T-helper 1 cell treated with Interleukin-12 subunit alpha and Interleukin-12 subunit beta and Interleukin-4 antibody, amounts not matched to agents 30 ng/mL and 1 ng/mL, for 36 hours (primary cell): ENCODE measurements around the gene ISCU. TPM values are rescaled to one million over a fixed set of nuclear protein-coding genes. Genes with fewer than 3 reads are reported as not detected.

Experiments used
- intact Hi-C: fragments of 100-400 bp; cut with micrococcal nuclease; formaldehyde crosslinking; loops from one replicate; pipeline ENCODE4 v1.15.1; 2024
- total RNA-seq: library from RNA; stranded (reverse); gene quantifications from 2 replicates; pipeline ENCODE4 v1.2.3, GENCODE V29; 2022

Gene ISCU
- total RNA-seq, 1 donor from 2014 or later: 77.2 TPM

- intact Hi-C loops: no loop called here
Measured at GRCh38 chr12:108599948-108600701, 37.7 kb downstream of the ISCU start.

GRCh38 chr12:108600702-108601007 is 38.3 kb downstream of the ISCU start:
- intact Hi-C loops: no loop called here

GRCh38 chr12:108602209-108602705 is 39.9 kb downstream of the ISCU start:
- intact Hi-C loops: no loop called here

GRCh38 chr12:108602976-108603704 is 40.7 kb downstream of the ISCU start:
- intact Hi-C loops: no loop called here

- intact Hi-C loops: no loop called here
Measured at GRCh38 chr12:108603743-108604142, 41.3 kb downstream of the ISCU start.

GRCh38 chr12:108604208-108604941 is 42.0 kb downstream of the ISCU start:
- intact Hi-C loops: no loop called here

GRCh38 chr12:108605000-108605689 is 42.7 kb downstream of the ISCU start:
- intact Hi-C loops: no loop called here

- intact Hi-C loops: no loop called here
Measured at GRCh38 chr12:108605690-108606406, 43.5 kb downstream of the ISCU start.

- intact Hi-C loops: no loop called here
Measured at GRCh38 chr12:108606492-108606891, 44.1 kb downstream of the ISCU start.

- intact Hi-C loops: no loop called here
Measured at GRCh38 chr12:108607981-108608600, 45.7 kb downstream of the ISCU start.

GRCh38 chr12:108608616-108609015 is 46.2 kb downstream of the ISCU start:
- intact Hi-C loops: no loop called here

GRCh38 chr12:108609537-108610335 is 47.3 kb downstream of the ISCU start:
- intact Hi-C loops: no loop called here

- intact Hi-C loops: no loop called here
Measured at GRCh38 chr12:108610336-108610815, 48.0 kb downstream of the ISCU start.

- intact Hi-C loops: no loop called here
Measured at GRCh38 chr12:108610856-108611605, 48.6 kb downstream of the ISCU start.

- intact Hi-C loops: no loop called here
Measured at GRCh38 chr12:108611884-108612415, 49.6 kb downstream of the ISCU start.

- intact Hi-C loops: no loop called here
Measured at GRCh38 chr12:108612788-108613282, 50.4 kb downstream of the ISCU start.

GRCh38 chr12:108613548-108613947 is 51.2 kb downstream of the ISCU start:
- intact Hi-C loops: no loop called here

GRCh38 chr12:108614041-108614440 is 51.6 kb downstream of the ISCU start:
- intact Hi-C loops: no loop called here
